Smooth muscle cell of trachea (primary cell): ENCODE measurements around the gene SLC34A2. TPM values are rescaled to one million over a fixed set of nuclear protein-coding genes. Genes with fewer than 3 reads are reported as not detected.

ENCODE experiments used
- total RNA-seq: library from RNA; depleted of rRNA; stranded (reverse); fragments of >200 nt; gene quantifications from 2 replicates; pipeline ENCODE4 v1.2.1, GENCODE V29; 2014

Gene SLC34A2, protein sequence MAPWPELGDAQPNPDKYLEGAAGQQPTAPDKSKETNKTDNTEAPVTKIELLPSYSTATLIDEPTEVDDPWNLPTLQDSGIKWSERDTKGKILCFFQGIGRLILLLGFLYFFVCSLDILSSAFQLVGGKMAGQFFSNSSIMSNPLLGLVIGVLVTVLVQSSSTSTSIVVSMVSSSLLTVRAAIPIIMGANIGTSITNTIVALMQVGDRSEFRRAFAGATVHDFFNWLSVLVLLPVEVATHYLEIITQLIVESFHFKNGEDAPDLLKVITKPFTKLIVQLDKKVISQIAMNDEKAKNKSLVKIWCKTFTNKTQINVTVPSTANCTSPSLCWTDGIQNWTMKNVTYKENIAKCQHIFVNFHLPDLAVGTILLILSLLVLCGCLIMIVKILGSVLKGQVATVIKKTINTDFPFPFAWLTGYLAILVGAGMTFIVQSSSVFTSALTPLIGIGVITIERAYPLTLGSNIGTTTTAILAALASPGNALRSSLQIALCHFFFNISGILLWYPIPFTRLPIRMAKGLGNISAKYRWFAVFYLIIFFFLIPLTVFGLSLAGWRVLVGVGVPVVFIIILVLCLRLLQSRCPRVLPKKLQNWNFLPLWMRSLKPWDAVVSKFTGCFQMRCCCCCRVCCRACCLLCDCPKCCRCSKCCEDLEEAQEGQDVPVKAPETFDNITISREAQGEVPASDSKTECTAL
- not detected in 2 replicates for total RNA-seq

DNA sequence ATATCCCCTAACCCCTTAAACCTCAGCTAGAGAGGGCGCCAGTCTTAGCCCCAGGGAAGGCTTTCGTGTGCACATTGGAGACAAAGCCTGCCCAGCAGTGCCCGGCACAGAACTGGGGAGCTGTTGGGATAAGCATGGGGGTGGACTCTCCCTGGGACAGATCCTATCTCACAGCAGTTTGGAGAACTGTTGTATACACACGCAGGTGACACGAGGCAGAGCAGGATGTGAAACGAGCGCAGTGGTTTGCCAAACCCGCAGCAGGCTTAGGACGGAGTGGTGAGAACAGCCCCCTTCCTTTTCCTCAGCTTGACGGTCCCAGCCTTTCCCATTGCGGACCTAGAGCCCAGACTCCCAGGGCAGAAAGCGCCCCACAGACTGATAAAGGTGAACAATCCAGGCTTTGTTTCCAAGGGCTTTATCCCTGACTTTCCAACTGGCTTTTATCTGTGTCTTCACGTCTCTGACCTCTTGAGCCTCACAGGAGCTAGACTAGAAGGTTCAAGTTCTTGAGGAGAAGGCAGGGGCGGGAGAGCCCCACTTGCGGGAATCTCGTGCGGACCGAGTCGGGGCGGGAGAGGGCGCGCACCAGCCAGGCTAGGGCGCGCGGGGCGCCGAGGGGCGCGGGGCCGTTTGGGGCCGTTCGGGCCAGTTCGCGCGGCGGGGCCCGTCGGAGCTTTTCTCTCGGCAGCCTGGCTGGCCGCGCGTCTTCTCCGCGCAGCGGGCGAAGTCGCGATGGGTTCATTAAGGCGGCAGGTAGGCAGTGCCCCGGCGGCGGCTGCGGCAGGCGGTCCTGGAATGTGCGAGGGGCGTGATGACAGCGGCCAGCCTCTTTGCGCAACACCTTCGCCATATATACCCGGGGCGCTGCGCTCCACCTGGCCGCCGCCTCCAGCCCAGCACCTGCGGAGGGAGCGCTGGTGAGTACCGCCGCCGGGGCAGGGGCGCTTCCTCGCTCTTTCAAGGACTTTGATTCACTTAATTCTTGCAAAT, at the start of gene SLC34A2:
Gene SLC34A2, plus strand, starts transcription at position 881 of the 993 bp plus-strand sequence. CDS start 6,650 bp downstream, outside the sequence.

Other genes with a start within 250 kb of the SLC34A2 start
- gene SEL1L3, start 207.1 kb downstream of the SLC34A2 start, total RNA-seq = 89.4 and 125 TPM in 2 replicates